IMR-90 (cell line): ENCODE results near the gene AMY1C. TPM values are rescaled to one million over a fixed set of nuclear protein-coding genes. Genes with fewer than 3 reads are reported as not detected.
"Not testable (repeated sequence)": the region's sequence is repeated elsewhere in the genome, so short reads cannot be mapped to it uniquely, and the experiment has no call there.

Experiments
- ATAC-seq: fragments of 200-7000 bp; cut with Tn5 transposase; 2 replicates; pipeline ENCODE4 v1.9.1; 2020; ENCODE audit warnings: low read depth, mild to moderate bottlenecking, moderate library complexity
- BruUV-seq: library from RNA; stranded (reverse); fragments of 400-500 nt; replicated peaks from 2 replicates; lab custom pipeline; 2021; lab: Mats Ljungman, UMichigan
- CTCF ChIA-PET: fragments of 300-600 bp; formaldehyde crosslinking; extraction: SDS; loops from one replicate; lab custom pipeline; 2021; ENCODE audit warnings: antibody characterized with exemption; lab: Yijun Ruan, JAX
- POLR2A ChIA-PET: fragments of 300-600 bp; sonication (Branson Sonifier 250); formaldehyde crosslinking; loops from one replicate; lab custom pipeline; 2022; ENCODE audit warnings: antibody characterized with exemption; ENCODE audit not compliant: unreplicated experiment; lab: Charles Lee
- DNase-seq: peaks from one replicate; pipeline ENCODE4 v3.0.0; 2013
- H2AFZ ChIP-seq: replicated peaks from 2 replicates; pipeline ENCODE3; 2013; ENCODE audit warnings: low read length, mild to moderate bottlenecking; ENCODE audit not compliant: poor library complexity
- H2AK5ac ChIP-seq: 2 replicates; pipeline ENCODE4 v1.6.1; 2013; ENCODE audit warnings: low read depth, low read length, inconsistent platforms
- H2AK9ac ChIP-seq: replicated peaks from 2 replicates; pipeline ENCODE3; 2013; ENCODE audit warnings: mild to moderate bottlenecking, low read depth, low read length, moderate library complexity; ENCODE audit not compliant: poor library complexity
- H2BK120ac ChIP-seq: 2 replicates; pipeline ENCODE4 v1.6.1; 2013; ENCODE audit warnings: low read depth, low read length, inconsistent platforms
- H2BK15ac ChIP-seq: 3 replicates; pipeline ENCODE4 v1.6.1; 2013; ENCODE audit warnings: low read depth, low read length, inconsistent platforms
- H2BK20ac ChIP-seq: 2 replicates; pipeline ENCODE4 v1.6.1; 2013; ENCODE audit warnings: low read depth, mild to moderate bottlenecking, inconsistent platforms, low read length, moderate library complexity
- H2BK5ac ChIP-seq: 2 replicates; pipeline ENCODE4 v1.6.1; 2013; ENCODE audit warnings: mild to moderate bottlenecking, low read depth, low read length, inconsistent platforms; ENCODE audit not compliant: poor library complexity, severe bottlenecking
- H3K14ac ChIP-seq: replicated peaks from 2 replicates; pipeline ENCODE4 v1.6.1; 2013; ENCODE audit warnings: low read depth, low read length, inconsistent platforms
- H3K18ac ChIP-seq: 2 replicates; pipeline ENCODE4 v1.6.1; 2013; ENCODE audit warnings: low read depth, low read length, control low read depth
- H3K23ac ChIP-seq: 2 replicates; pipeline ENCODE4 v1.6.1; 2013; ENCODE audit warnings: low read depth, low read length, inconsistent platforms
- H3K27ac ChIP-seq: 2 replicates; pipeline ENCODE4 v1.5.1; 2013; ENCODE audit warnings: mild to moderate bottlenecking, control low read depth, low read length; ENCODE audit not compliant: insufficient read depth
- H3K27me3 ChIP-seq: 2 replicates; pipeline ENCODE4 v1.6.1; 2013; ENCODE audit warnings: low read length; ENCODE audit not compliant: control insufficient read depth, insufficient read depth
- H3K36me3 ChIP-seq: 2 replicates; pipeline ENCODE4 v1.6.1; 2013; ENCODE audit warnings: low read length, mixed read lengths; ENCODE audit not compliant: control insufficient read depth, insufficient read depth
- H3K4ac ChIP-seq: 2 replicates; pipeline ENCODE4 v1.6.1; 2013; ENCODE audit warnings: low read depth, low read length, inconsistent platforms
- H3K4me1 ChIP-seq: 2 replicates; pipeline ENCODE4 v1.6.1; 2013; ENCODE audit warnings: low read length, mixed read lengths; ENCODE audit not compliant: control insufficient read depth, insufficient read depth
- H3K4me2 ChIP-seq: 2 replicates; pipeline ENCODE4 v1.6.1; 2013; ENCODE audit warnings: low read depth, mild to moderate bottlenecking, control low read depth, low read length, moderate library complexity
- H3K4me3 ChIP-seq: 2 replicates; pipeline ENCODE4 v1.5.1; 2013; ENCODE audit warnings: low read depth, mild to moderate bottlenecking, control low read depth, low read length, moderate library complexity; ENCODE audit not compliant: insufficient read depth
- H3K56ac ChIP-seq: 2 replicates; pipeline ENCODE4 v1.6.1; 2013; ENCODE audit warnings: low read length, inconsistent platforms; ENCODE audit not compliant: insufficient read depth; ENCODE audit errors: extremely low read depth
- H3K79me1 ChIP-seq, 2 experiments: 2 replicates each; pipeline ENCODE4 v1.6.1; 2013; ENCODE audit warnings: low read length in 2 of 2, inconsistent platforms in 1 of 2, low read depth in 1 of 2
- H3K9ac ChIP-seq: 2 replicates; pipeline ENCODE4 v1.6.1; 2013; ENCODE audit warnings: low read depth, low read length, control low read depth
- H3K9me1 ChIP-seq: 2 replicates; pipeline ENCODE4 v1.6.1; 2013; ENCODE audit warnings: low read length, inconsistent platforms; ENCODE audit not compliant: insufficient read depth
- H3K9me3 ChIP-seq: 2 replicates; pipeline ENCODE4 v1.6.1; 2013; ENCODE audit warnings: low read length; ENCODE audit not compliant: control insufficient read depth, insufficient read depth
- H4K20me1 ChIP-seq: 2 replicates; pipeline ENCODE4 v1.6.1; 2013; ENCODE audit warnings: low read length, inconsistent platforms; ENCODE audit not compliant: insufficient read depth
- H4K5ac ChIP-seq: 2 replicates; pipeline ENCODE4 v1.6.1; 2013; ENCODE audit warnings: mild to moderate bottlenecking, low read depth, low read length, control low read depth
- H4K8ac ChIP-seq, 2 experiments: 2 replicates each; pipeline ENCODE4 v1.6.1; 2013; ENCODE audit warnings: low read depth in 2 of 2, low read length in 2 of 2, control low read depth in 1 of 2, inconsistent platforms in 1 of 2
- H4K91ac ChIP-seq: 2 replicates; pipeline ENCODE4 v1.6.1; 2013; ENCODE audit warnings: low read depth, low read length, inconsistent platforms; ENCODE audit not compliant: insufficient read depth
- WGBS, 2 experiments: methylation state at CpG; one replicate each; pipeline versions ENCODE4 v1.1.5 to v1.1.7; 2013; ENCODE audit warnings: missing lambda C conversion rate in 2 of 2; ENCODE audit not compliant: insufficient read length in 1 of 2; ENCODE audit errors: extremely low coverage in 2 of 2; 5-methylcytosine and 5-hydroxymethylcytosine counted together
- dilution Hi-C: fragments of 300-500 bp; cut with HindIII; formaldehyde crosslinking; loops from one replicate; pipeline ENCODE4 v1.14.3; 2018; ENCODE audit warnings: low sequenced_read_pairs; ENCODE audit not compliant: unreplicated experiment
- in situ Hi-C: fragments of 300-500 bp; cut with MboI; formaldehyde crosslinking; loops from 3 replicates; pipeline ENCODE4 v1.14.3; 2019; ENCODE audit warnings: low sequenced_read_pairs, inconsistent platforms, mixed read lengths
- intact Hi-C: fragments of 100-400 bp; cut with micrococcal nuclease; formaldehyde crosslinking; loops from 2 replicates; pipeline ENCODE4 v1.10.0; 2022
- polyA plus RNA-seq, 3 experiments: library from polyadenylated mRNA; depleted of rRNA; stranded (reverse); fragments of >200 nt; gene quantifications; 2 replicates each; pipeline ENCODE4 v1.2.3, GENCODE V29; 2012; ENCODE audit warnings: low replicate concordance in 1 of 3
- total RNA-seq: library from RNA; depleted of rRNA; stranded (reverse); fragments of >200 nt; gene quantifications from 2 replicates; pipeline ENCODE4 v1.2.3, GENCODE V29; 2012

The AMY1C gene
- total and polyA plus RNA-seq, 2 of the 4 experiments (the other 2 are of a cell fraction) = not detected

- DNase-seq, H3K27ac ChIP-seq, H2BK5ac ChIP-seq, H3K9me1 ChIP-seq, dilution Hi-C loops, H4K5ac ChIP-seq, H3K36me3 ChIP-seq, CTCF ChIA-PET, H2AK5ac ChIP-seq, H2BK20ac ChIP-seq, H2BK120ac ChIP-seq, intact Hi-C loops, H3K9ac ChIP-seq, H3K18ac ChIP-seq, H3K4ac ChIP-seq, BruUV-seq, in situ Hi-C loops, H3K4me2 ChIP-seq, H3K14ac ChIP-seq, H4K91ac ChIP-seq, H4K20me1 ChIP-seq, H2AK9ac ChIP-seq, H3K4me3 ChIP-seq, H3K56ac ChIP-seq, H3K23ac ChIP-seq, H3K27me3 ChIP-seq, H3K9me3 ChIP-seq, H3K4me1 ChIP-seq, H2BK15ac ChIP-seq, POLR2A ChIA-PET, H3K79me1 ChIP-seq, ATAC-seq, H4K8ac ChIP-seq, H2AFZ ChIP-seq: not testable (repeated sequence)
- no CpG with 5 or more reads among the region's 3 CpGs for WGBS, 2 experiments
Measured at GRCh38 chr1:103710381-103710780, 39.3 kb upstream of the AMY1C start.

GRCh38 chr1:103717404-103717803 lies 32.3 kb upstream of the AMY1C start:
- H2BK20ac ChIP-seq, H2BK120ac ChIP-seq, H3K4me3 ChIP-seq, H3K4me2 ChIP-seq, POLR2A ChIA-PET, H3K79me1 ChIP-seq, H3K14ac ChIP-seq, H3K4me1 ChIP-seq, H3K36me3 ChIP-seq, H3K4ac ChIP-seq, dilution Hi-C loops, H2BK5ac ChIP-seq, H4K8ac ChIP-seq, H2AFZ ChIP-seq, ATAC-seq, in situ Hi-C loops, H3K23ac ChIP-seq, H2BK15ac ChIP-seq, DNase-seq, H3K9me1 ChIP-seq, BruUV-seq, H3K27ac ChIP-seq, H3K18ac ChIP-seq, H3K9me3 ChIP-seq, H3K27me3 ChIP-seq, H2AK5ac ChIP-seq, H2AK9ac ChIP-seq, H3K56ac ChIP-seq, CTCF ChIA-PET, H4K5ac ChIP-seq, intact Hi-C loops, H4K91ac ChIP-seq, H4K20me1 ChIP-seq, H3K9ac ChIP-seq: not testable (repeated sequence)
- WGBS, 2 experiments = no CpG with 5 or more reads among the region's 6 CpGs
